Epithelial cell of prostate (primary cell): Measurements from ENCODE around the gene NCAPG2.
A peak's percentile ranks its signal among the peaks of the same experiment; 100 is the strongest.

Source experiments
- DNase-seq: peaks from one replicate; pipeline ENCODE4 v3.0.0-alpha.2; 2011; ENCODE audit warnings: low read depth, low spot score
- H3K27ac ChIP-seq: fragments of 450-650 bp; 2 replicates; pipeline ENCODE4 v1.5.1; 2017; ENCODE audit warnings: mild to moderate bottlenecking

NCAPG2 gene

DNA sequence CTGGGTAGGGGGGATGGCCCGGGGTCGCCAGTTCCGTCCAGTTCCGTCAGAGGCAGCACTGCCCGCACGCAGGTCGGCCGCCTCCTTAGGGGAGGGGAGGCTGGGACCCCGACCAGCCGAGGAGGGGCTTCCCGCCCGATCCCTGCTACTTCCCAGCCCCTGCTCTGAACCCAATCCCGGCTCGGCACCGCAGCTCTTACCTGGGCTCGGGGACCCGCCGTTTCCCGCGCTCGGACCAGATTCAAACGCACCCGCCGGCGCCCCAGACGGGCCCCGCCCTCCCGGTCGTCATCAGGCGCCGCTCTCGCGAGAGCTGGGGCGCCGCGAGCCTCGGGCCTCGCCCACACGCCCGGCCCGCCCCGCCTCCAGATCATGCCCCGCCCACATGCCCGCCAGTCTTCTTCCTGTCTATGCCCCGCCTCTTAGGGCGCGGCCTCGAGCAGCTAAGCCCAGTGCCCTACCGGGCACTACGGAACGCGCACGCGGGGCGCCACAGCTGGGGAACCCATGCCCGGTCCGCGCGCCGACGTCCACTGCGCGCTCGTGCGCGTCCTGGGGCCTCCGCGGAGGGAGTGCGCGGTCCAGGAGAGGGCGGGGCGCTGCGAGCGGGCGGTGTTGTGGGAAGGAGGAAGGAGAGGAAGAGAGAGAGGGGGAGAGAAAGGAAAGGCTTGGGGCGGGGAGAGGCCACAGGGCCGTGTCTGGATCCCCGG lies at the start of gene NCAPG2:
TSS of gene NCAPG2 (minus strand) at position 281 of the 710 bp plus-strand sequence. CDS start 2,905 bp downstream, outside the sequence.
- DNase-seq, result peak; percentile 86
- peak within 1 kb of the TSS; percentile 64 for H3K27ac ChIP-seq

DNA sequence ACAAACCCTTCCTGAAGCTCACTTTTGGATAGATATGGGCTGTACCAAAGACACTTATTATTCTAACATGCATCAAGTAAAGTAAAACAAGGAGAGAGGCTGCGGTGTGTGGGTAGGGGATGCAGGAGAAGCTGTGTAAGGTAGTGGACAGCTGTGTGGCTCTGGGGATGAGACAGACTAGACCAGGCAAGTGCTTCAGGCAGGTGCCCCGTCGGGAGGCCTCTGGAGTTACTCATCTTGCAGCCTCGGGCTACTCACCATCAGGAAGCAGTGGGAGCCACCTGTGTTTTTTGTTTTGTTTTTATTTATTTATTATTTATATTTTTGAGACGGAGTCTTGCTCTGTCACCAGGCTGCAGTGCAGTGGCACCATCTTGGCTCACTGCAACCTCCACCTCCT lies 49.3 kb upstream of the NCAPG2 start:
- peak overlapping the region; percentile 68 for H3K27ac ChIP-seq
- DNase-seq, result no peak

DNA sequence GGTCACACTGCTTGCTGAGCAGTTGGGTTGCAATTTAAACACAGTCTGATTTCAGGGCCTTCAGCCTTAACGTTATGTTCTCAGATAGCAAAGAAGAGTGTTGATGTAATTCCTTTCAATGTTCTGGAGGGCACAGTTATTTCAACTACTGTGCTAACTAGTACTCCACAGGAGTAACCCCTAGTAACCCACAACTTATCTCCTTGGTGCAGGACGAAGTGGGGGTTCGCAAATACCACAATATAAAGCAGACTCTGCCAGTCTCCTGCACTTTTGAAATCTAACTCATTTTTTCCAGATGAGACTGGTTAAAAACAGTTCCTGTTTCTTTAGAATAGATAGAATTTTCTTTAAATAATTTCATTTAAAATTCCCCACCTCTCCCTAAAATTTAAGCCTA lies 47.1 kb upstream of the NCAPG2 start:
- no peak for DNase-seq
- no peak overlapping the region for H3K27ac ChIP-seq

GRCh38 chr7:158751199-158751598 lies 46.6 kb upstream of the NCAPG2 start:
- H3K27ac ChIP-seq, result no peak overlapping the region
- DNase-seq, result no peak

DNA sequence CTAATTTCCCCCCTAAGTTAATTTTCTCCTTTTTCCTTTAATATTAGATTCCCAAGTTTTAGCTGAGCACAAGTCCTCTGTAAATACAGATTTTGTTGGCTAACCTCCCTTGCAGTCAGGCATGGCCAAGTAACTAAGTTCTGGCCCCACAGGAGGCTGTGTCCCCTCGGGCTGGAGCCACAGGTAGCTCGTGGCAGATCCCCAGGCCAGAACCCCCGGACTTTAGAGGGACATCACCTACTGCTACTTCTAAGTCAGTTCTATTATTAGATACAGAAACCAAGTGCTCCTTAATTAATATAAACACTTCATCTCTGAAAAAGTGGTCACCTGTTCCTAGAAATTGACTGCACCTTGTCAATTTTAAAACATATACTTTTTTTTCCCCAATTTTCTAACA lies 46.1 kb upstream of the NCAPG2 start:
- no peak overlapping the region for H3K27ac ChIP-seq

GRCh38 chr7:158749396-158749795 lies 44.8 kb upstream of the NCAPG2 start:
- H3K27ac ChIP-seq, result no peak overlapping the region
- DNase-seq, result no peak

More for the DNA sequence above, 46.1 kb upstream of the NCAPG2 start:
- DNase-seq, result no peak

GRCh38 chr7:158748335-158748734 lies 43.7 kb upstream of the NCAPG2 start:
- DNase-seq, result no peak
- H3K27ac ChIP-seq, result no peak overlapping the region

DNA sequence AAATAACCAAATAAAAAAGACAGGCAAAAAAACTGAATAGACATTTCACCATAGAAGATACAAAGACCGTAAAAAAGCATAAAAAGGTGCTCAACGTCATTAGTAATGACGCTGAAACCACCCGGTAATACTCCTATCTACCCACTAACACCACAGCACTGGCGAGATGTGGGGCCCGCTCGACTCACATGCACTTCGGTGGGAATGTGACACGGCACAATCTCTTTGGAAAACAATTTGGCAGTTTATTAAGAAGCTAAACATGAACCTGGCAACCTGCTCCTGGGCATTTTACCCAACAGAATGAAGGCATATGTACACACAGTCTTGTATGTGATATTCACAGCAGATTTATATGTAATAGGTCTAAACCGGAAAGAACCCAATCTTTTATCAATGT lies 42.8 kb upstream of the NCAPG2 start:
- no peak overlapping the region for H3K27ac ChIP-seq
- DNase-seq, result no peak

DNA sequence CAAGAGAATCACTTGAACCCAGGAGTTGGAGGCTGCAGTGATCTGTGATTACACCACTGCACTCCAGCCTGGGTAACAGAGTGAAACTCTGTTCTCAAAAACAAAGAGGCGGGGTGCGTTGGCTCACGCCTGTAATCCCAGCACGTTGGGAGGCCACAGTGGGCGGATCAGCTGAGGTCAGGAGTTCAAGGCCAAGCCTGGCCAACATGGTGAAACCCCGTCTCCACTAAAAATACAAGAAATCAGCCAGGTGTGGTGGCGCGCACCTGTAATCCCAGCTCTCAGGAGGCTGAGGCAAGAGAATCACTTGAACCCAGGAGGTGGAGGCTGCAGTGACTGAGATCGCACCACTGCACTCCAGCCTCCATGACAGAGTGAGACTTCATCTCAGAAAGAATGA lies 42.4 kb upstream of the NCAPG2 start:
- no peak overlapping the region for H3K27ac ChIP-seq
- no peak for DNase-seq

DNA sequence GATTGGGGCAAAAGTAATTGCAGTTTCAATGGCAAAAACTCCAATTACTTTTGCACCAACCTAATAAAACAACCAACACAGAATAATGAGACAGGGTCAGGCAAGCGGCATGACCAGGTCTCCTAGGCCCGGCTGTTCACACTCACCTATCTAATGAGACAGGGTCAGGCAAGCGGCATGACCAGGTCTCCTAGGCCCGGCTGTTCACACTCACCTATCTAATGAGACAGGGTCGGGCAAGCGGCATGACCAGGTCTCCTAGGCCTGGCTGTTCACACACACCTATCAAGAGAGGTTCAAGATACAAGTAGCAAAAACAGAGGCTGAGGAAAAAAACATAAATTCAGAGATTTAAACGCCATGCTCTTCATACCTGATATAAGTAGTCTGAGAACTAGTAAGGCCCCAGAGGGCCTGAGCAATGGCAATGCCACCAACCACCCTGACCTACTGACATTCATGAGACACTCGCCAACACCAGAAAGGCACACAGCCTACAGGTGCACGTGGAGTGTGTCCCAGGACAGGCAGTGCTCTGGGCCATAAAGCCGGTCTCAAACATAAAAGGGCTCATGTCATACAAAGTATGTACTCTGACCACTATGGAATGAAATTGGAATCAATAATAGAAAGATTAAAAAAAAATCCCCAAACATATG lies 40.6 kb upstream of the NCAPG2 start:
- H3K27ac ChIP-seq, result no peak overlapping the region
- DNase-seq, result no peak

GRCh38 chr7:158744070-158744469 lies 39.5 kb upstream of the NCAPG2 start:
- DNase-seq, result no peak
- no peak overlapping the region for H3K27ac ChIP-seq

GRCh38 chr7:158743219-158743618 lies 38.6 kb upstream of the NCAPG2 start:
- DNase-seq, result no peak
- no peak overlapping the region for H3K27ac ChIP-seq

DNA sequence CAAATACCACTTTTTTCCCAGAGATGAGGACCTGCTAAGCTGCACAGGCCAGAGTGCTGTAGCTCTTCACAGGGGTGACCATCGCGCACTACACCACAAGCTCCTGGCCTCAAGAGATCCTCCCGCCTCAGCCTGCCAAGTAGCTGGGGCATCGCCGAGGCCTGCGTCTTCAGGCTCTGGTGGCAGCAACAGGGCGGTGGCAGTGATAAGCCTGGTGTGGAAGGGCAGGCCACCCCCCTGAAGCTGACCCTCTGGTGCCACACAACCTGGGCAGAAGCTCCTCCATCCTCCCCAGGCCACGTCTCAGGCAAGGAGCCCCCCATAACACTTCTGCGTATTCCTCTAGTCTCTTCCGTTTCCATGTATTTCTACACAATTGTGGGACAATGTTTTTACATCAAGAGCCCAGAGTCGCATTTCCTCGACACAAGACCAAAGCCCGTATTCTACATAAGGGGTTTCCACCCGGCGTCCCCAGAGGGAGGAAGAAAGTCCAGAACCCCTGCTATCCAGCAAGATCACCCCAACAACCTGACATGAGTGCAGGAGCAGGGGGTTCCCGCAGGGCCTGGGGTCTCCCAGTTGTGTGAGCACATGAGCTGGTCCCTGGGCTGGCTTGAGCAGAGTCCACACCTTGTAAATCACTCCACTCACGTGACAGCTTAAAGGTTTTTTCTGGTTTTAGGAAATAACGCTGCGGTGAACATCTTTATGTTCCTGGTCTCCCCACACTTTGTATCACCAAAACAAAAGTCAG lies 37.6 kb upstream of the NCAPG2 start:
- H3K27ac ChIP-seq, result no peak overlapping the region
- DNase-seq, result no peak

GRCh38 chr7:158741294-158741666 lies 36.7 kb upstream of the NCAPG2 start:
- peak overlapping the region; percentile 18 for H3K27ac ChIP-seq
- no peak for DNase-seq

DNA sequence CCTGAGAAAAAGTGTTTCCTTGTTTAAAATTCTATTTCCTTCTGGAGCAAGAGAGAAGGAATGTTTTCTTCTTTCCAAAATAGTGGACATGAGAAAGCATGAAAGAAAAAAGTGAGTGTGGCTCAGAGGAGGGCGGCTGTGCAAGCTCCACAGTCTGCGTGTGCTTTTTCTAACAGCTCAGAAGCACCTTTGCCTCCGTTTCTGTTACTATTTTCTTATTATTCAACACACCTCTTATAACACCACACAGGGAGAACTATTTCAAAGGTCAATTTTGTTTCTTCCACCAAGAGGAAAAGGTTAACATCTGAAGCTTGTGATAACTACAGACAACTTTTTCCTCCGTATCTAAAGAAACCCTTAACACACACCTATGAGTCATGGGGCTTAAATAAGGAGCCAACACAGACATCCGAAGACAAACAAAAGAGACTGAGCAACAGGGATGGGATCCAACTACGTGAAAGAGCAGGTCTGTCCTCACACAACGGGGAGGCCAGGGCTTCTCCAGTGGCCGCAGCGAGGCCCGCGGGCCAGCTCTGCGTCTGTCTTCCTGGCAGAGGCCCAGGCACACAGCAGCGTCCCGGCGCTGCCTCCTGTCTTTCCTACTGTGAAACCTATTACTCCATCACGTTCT lies 36.2 kb upstream of the NCAPG2 start:
- H3K27ac ChIP-seq, result peak overlapping the region; percentile 18
- DNase-seq, result no peak

DNA sequence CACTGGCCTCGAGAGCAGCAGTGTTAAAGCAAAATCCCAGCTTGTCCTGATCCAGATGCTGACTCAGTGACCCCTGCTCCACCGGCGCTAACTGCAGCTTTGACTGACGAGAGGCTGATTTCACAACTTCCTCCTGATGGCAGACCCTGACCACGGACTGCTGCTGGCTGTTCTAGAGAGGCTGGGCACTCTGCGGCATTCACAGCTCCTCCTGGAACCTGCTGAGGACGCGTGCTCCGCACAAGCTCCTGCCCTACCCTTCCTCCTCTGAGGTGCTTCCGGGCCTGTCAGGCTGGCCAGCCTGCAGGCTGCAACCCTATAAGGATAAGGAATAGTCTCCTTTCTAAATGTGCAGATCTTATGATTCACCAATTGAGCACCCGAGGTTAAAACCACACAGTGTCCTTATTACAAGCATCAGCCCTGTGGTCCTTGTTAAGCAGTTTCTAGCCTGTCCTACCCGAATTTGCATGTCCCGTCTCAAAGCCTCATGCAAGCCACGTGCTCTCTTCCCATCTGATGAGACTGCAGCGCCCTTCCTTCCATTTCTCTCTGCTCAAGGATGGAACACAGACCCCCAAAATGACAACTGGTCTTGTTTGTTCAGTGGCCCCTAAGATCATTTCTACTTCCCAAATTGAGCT lies 35.5 kb upstream of the NCAPG2 start:
- no peak for DNase-seq

GRCh38 chr7:158738841-158739240 lies 34.2 kb upstream of the NCAPG2 start:
- no peak overlapping the region for H3K27ac ChIP-seq
- DNase-seq, result no peak

More for the DNA sequence above, 35.5 kb upstream of the NCAPG2 start:
- peak overlapping the region; percentile 18 for H3K27ac ChIP-seq

DNA sequence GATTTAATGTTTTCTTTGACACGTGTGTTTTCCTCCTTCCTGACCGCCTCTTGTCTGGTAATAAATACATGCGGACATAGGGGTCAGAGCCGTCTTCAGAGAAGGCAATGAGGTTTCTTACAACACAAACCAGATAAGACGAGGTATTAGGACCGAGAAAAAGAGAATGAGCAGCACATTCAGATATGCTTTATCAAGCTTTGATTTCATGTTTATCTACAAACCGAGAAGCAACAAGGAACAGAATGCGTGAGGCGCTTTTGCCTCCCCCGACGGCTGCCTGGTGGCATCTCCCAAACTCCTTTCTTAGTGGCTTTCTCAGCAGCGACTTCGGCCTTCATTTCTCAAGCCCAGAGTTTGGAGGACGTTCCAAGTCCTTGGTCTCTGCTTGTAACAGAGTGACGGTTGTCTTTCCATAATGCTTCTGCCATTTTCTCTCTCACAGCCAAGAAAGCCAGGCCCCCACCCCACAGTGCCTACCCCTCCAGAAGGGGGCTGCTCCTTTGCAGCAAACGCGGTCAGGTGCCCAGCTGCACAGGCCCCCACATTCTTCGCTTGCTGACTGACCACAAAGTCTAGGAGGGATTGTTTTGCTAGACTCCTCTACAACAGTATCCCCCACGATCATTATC lies 32.6 kb upstream of the NCAPG2 start:
- DNase-seq, result no peak
- no peak overlapping the region for H3K27ac ChIP-seq

- no peak overlapping the region for H3K27ac ChIP-seq
- DNase-seq, result no peak
These were observed 31.3 kb upstream of the NCAPG2 start for GRCh38 chr7:158735935-158736334.

GRCh38 chr7:158734861-158735260 lies 30.3 kb upstream of the NCAPG2 start:
- no peak overlapping the region for H3K27ac ChIP-seq
- no peak for DNase-seq
